ENCODE data around the gene GTPBP2.
"Not testable (repeated sequence)": the region's sequence is repeated elsewhere in the genome, so short reads cannot be mapped to it uniquely, and the experiment has no call there.

GTPBP2 gene

GRCh38 chr6:43658161-43658560, 29.1 kb upstream of the GTPBP2 start:
- no peak overlapping the region for H3K4me3 ChIP-seq (ENCODE audit: low read depth, low read length)
- DNase-seq (ENCODE audit: low read depth, low spot score): no peak
- TF ChIP-seq CTCF (IDR thresholded peaks at IDR 0.05; ENCODE audit: low read depth, low read length): no peak
- in situ Hi-C loops (cut with HindIII; ENCODE audit: low sequenced_read_pairs): no loop called here

- in situ Hi-C loops (cut with HindIII; ENCODE audit: low sequenced_read_pairs): no loop called here
- no peak for DNase-seq (ENCODE audit: low read depth, low spot score)
- no peak for TF ChIP-seq CTCF (IDR thresholded peaks at IDR 0.05; ENCODE audit: low read depth, low read length)
Observed at GRCh38 chr6:43657221-43657802, 28.2 kb upstream of the GTPBP2 start.

GRCh38 chr6:43652822-43653221, 23.8 kb upstream of the GTPBP2 start:
- DNase-seq (ENCODE audit: low read depth, low spot score); H3K4me3 ChIP-seq (ENCODE audit: low read depth, low read length); in situ Hi-C loops (cut with HindIII; ENCODE audit: low sequenced_read_pairs): not testable (repeated sequence)

More at GRCh38 chr6:43657221-43657802, 28.2 kb upstream of the GTPBP2 start:
- H3K4me3 ChIP-seq (ENCODE audit: low read depth, low read length): no peak overlapping the region

- TF ChIP-seq CTCF (IDR thresholded peaks at IDR 0.05; ENCODE audit: low read depth, low read length): no peak
- no peak for DNase-seq (ENCODE audit: low read depth, low spot score)
- H3K4me3 ChIP-seq (ENCODE audit: low read depth, low read length): no peak overlapping the region
- in situ Hi-C loops (cut with HindIII; ENCODE audit: low sequenced_read_pairs): no loop called here
Observed at GRCh38 chr6:43648248-43648647, 19.2 kb upstream of the GTPBP2 start.

GRCh38 chr6:43647613-43648012, 18.5 kb upstream of the GTPBP2 start:
- TF ChIP-seq CTCF (IDR thresholded peaks at IDR 0.05; ENCODE audit: low read depth, low read length): no peak
- in situ Hi-C loops (cut with HindIII; ENCODE audit: low sequenced_read_pairs): no loop called here
- H3K4me3 ChIP-seq (ENCODE audit: low read depth, low read length): no peak overlapping the region
- DNase-seq (ENCODE audit: low read depth, low spot score): no peak

- H3K4me3 ChIP-seq (ENCODE audit: low read depth, low read length): peak overlapping the region; percentile 56
- in situ Hi-C loops (cut with HindIII; ENCODE audit: low sequenced_read_pairs): no loop called here
- TF ChIP-seq CTCF (IDR thresholded peaks at IDR 0.05; ENCODE audit: low read depth, low read length): no peak
- DNase-seq (ENCODE audit: low read depth, low spot score): no peak
Observed at GRCh38 chr6:43645613-43645964, 16.5 kb upstream of the GTPBP2 start.

GRCh38 chr6:43644940-43645612, 16.0 kb upstream of the GTPBP2 start, which contains the start of gene RSPH9:
Gene RSPH9, plus strand, starts transcription at chr6:43645036. Its CDS starts 63 bp downstream, at chr6:43645099.
- no peak for TF ChIP-seq CTCF (IDR thresholded peaks at IDR 0.05; ENCODE audit: low read depth, low read length)
- H3K4me3 ChIP-seq (ENCODE audit: low read depth, low read length): peak within 1 kb of the TSS; percentile 56
- DNase-seq (ENCODE audit: low read depth, low spot score): peak; percentile 78
- in situ Hi-C loops (cut with HindIII; ENCODE audit: low sequenced_read_pairs): no loop called here

Measured in astrocyte of the spinal cord (primary cell).